Colon (tissue), 2 donors: Measurements from ENCODE around the gene UQCRQ.

Experiments used
- FAIRE-seq: peaks from 2 replicates; lab custom pipeline; 2012; peaks lifted over from hg19 to GRCh38; lab: Jason Lieb, UNC
- donor health status: control.
- donor health status: control.

Gene UQCRQ

GRCh38 chr5:132870801-132871200 lies 4.4 kb downstream of the UQCRQ start:
- FAIRE-seq, result no peak

GRCh38 chr5:132871459-132872284 lies 5.2 kb downstream of the UQCRQ start:
- no peak for FAIRE-seq

- no peak for FAIRE-seq
Observed at GRCh38 chr5:132872788-132873118, 6.3 kb downstream of the UQCRQ start.

GRCh38 chr5:132873119-132873929 lies 6.9 kb downstream of the UQCRQ start, which contains the start of gene LEAP2:
Gene LEAP2 (plus strand): TSS chr5:132873668. CDS start chr5:132873695, 27 bp downstream.
- no peak for FAIRE-seq

- FAIRE-seq, result no peak
Observed at GRCh38 chr5:132873930-132874271, 7.5 kb downstream of the UQCRQ start.

- no peak for FAIRE-seq
Observed at GRCh38 chr5:132876020-132876759, 9.7 kb downstream of the UQCRQ start.

- FAIRE-seq, result no peak
Observed at GRCh38 chr5:132877466-132877865, 11.0 kb downstream of the UQCRQ start.

- FAIRE-seq, result no peak
Observed at GRCh38 chr5:132877938-132878337, 11.5 kb downstream of the UQCRQ start.

GRCh38 chr5:132883261-132883834 lies 16.9 kb downstream of the UQCRQ start:
- no peak for FAIRE-seq

- no peak for FAIRE-seq
Observed at GRCh38 chr5:132884548-132884947, 18.1 kb downstream of the UQCRQ start.

- FAIRE-seq, result no peak
Observed at GRCh38 chr5:132886064-132886823, 19.8 kb downstream of the UQCRQ start.

- no peak for FAIRE-seq
Observed at GRCh38 chr5:132887283-132887682, 20.8 kb downstream of the UQCRQ start.

GRCh38 chr5:132889501-132889900 lies 23.1 kb downstream of the UQCRQ start:
- FAIRE-seq, result no peak

GRCh38 chr5:132890817-132891216 lies 24.4 kb downstream of the UQCRQ start:
- no peak for FAIRE-seq

- no peak for FAIRE-seq
Observed at GRCh38 chr5:132895719-132896305, 29.4 kb downstream of the UQCRQ start.

GRCh38 chr5:132896685-132897084 lies 30.2 kb downstream of the UQCRQ start:
- no peak for FAIRE-seq

GRCh38 chr5:132898094-132898493 lies 31.7 kb downstream of the UQCRQ start:
- no peak for FAIRE-seq

- no peak for FAIRE-seq
Observed at GRCh38 chr5:132901036-132901435, 34.6 kb downstream of the UQCRQ start.

- no peak for FAIRE-seq
Observed at GRCh38 chr5:132901730-132902129, 35.3 kb downstream of the UQCRQ start.

GRCh38 chr5:132905938-132906337 lies 39.5 kb downstream of the UQCRQ start:
- no peak for FAIRE-seq

- no peak for FAIRE-seq
Observed at GRCh38 chr5:132907161-132907560, 40.7 kb downstream of the UQCRQ start.
